Activated naive CD8-positive, alpha-beta T cell (primary cell): Measurements from ENCODE around the gene RAMP2.

ENCODE experiments used
- H3K27ac Mint-ChIP-seq: one replicate; pipeline ENCODE4 v1.8.0; 2021; ENCODE audit warnings: mixed read lengths
- H3K27me3 Mint-ChIP-seq: one replicate; pipeline ENCODE4 v1.8.0; 2021; ENCODE audit warnings: mixed read lengths
- H3K36me3 Mint-ChIP-seq: one replicate; pipeline ENCODE4 v1.8.0; 2021; ENCODE audit warnings: mixed read lengths
- H3K4me1 Mint-ChIP-seq: one replicate; pipeline ENCODE4 v1.8.0; 2021; ENCODE audit warnings: low read depth, mixed read lengths
- H3K4me3 Mint-ChIP-seq: one replicate; pipeline ENCODE4 v1.8.0; 2021; ENCODE audit warnings: mild to moderate bottlenecking, mixed read lengths
- H3K9me3 Mint-ChIP-seq: one replicate; pipeline ENCODE4 v1.8.0; 2021; ENCODE audit warnings: low read depth, mixed read lengths

The RAMP2 gene

GRCh38 chr17:42780851-42781638 lies 20.0 kb downstream of the RAMP2 start:
- H3K4me1 Mint-ChIP-seq, result peaks cover 30% of the 10 kb centered on the region
- no peak overlapping the region for H3K27ac Mint-ChIP-seq
- peak overlapping the region; percentile 46 for H3K4me3 Mint-ChIP-seq
- H3K9me3 Mint-ChIP-seq, result no peaks in the 10 kb centered on the region
- H3K36me3 Mint-ChIP-seq, result peaks cover 11% of the 10 kb centered on the region
- peaks cover 25% of the 10 kb centered on the region for H3K27me3 Mint-ChIP-seq

- H3K4me1 Mint-ChIP-seq, result peaks cover 30% of the 10 kb centered on the region
- H3K27me3 Mint-ChIP-seq, result peaks cover 26% of the 10 kb centered on the region
- H3K9me3 Mint-ChIP-seq, result no peaks in the 10 kb centered on the region
- H3K27ac Mint-ChIP-seq, result no peak overlapping the region
- H3K4me3 Mint-ChIP-seq, result no peak overlapping the region
- H3K36me3 Mint-ChIP-seq, result peaks cover 11% of the 10 kb centered on the region
These were observed 20.7 kb downstream of the RAMP2 start for GRCh38 chr17:42781639-42782165.

GRCh38 chr17:42782166-42783061 lies 21.4 kb downstream of the RAMP2 start:
- Mint-ChIP-seq H3K4me1 (peaks cover 30% of the 10 kb centered on the region), H3K36me3 (peaks cover 11% of the 10 kb centered on the region), H3K27ac (no peak overlapping the region), H3K27me3 (peaks cover 26% of the 10 kb centered on the region), H3K9me3 (no peaks in the 10 kb centered on the region), H3K4me3 (no peak overlapping the region)

- H3K27me3 Mint-ChIP-seq, result peaks cover 30% of the 10 kb centered on the region
- peaks cover 30% of the 10 kb centered on the region for H3K4me1 Mint-ChIP-seq
- H3K9me3 Mint-ChIP-seq, result no peaks in the 10 kb centered on the region
- peaks cover 6% of the 10 kb centered on the region for H3K36me3 Mint-ChIP-seq
- no peak overlapping the region for H3K27ac Mint-ChIP-seq
- peak overlapping the region; percentile 0 for H3K4me3 Mint-ChIP-seq
These were observed 22.2 kb downstream of the RAMP2 start for GRCh38 chr17:42783062-42783790.

- H3K27me3 Mint-ChIP-seq, result peaks cover 30% of the 10 kb centered on the region
- peaks cover 30% of the 10 kb centered on the region for H3K4me1 Mint-ChIP-seq
- no peak overlapping the region for H3K4me3 Mint-ChIP-seq
- H3K27ac Mint-ChIP-seq, result no peak overlapping the region
- H3K9me3 Mint-ChIP-seq, result no peaks in the 10 kb centered on the region
- H3K36me3 Mint-ChIP-seq, result peaks cover 2% of the 10 kb centered on the region
These were observed 22.7 kb downstream of the RAMP2 start for GRCh38 chr17:42783791-42784138.

GRCh38 chr17:42784409-42784808 lies 23.4 kb downstream of the RAMP2 start:
- peaks cover 30% of the 10 kb centered on the region for H3K27me3 Mint-ChIP-seq
- peaks cover 30% of the 10 kb centered on the region for H3K4me1 Mint-ChIP-seq
- H3K4me3 Mint-ChIP-seq, result peak overlapping the region; percentile 30
- H3K36me3 Mint-ChIP-seq, result peaks cover 2% of the 10 kb centered on the region
- no peaks in the 10 kb centered on the region for H3K9me3 Mint-ChIP-seq
- no peak overlapping the region for H3K27ac Mint-ChIP-seq

GRCh38 chr17:42784811-42785592 lies 24.0 kb downstream of the RAMP2 start:
- H3K9me3 Mint-ChIP-seq, result no peaks in the 10 kb centered on the region
- H3K4me3 Mint-ChIP-seq, result peak overlapping the region; percentile 30
- no peaks in the 10 kb centered on the region for H3K36me3 Mint-ChIP-seq
- peaks cover 30% of the 10 kb centered on the region for H3K4me1 Mint-ChIP-seq
- H3K27ac Mint-ChIP-seq, result no peak overlapping the region
- peaks cover 30% of the 10 kb centered on the region for H3K27me3 Mint-ChIP-seq

- Mint-ChIP-seq H3K4me3 (no peak overlapping the region), H3K4me1 (peaks cover 26% of the 10 kb centered on the region), H3K36me3 (no peaks in the 10 kb centered on the region), H3K27ac (no peak overlapping the region), H3K27me3 (peaks cover 25% of the 10 kb centered on the region), H3K9me3 (no peaks in the 10 kb centered on the region)
These were observed 26.2 kb downstream of the RAMP2 start for GRCh38 chr17:42787266-42787665.

GRCh38 chr17:42791948-42792347 lies 30.9 kb downstream of the RAMP2 start:
- H3K4me3 Mint-ChIP-seq, result no peak overlapping the region

GRCh38 chr17:42792545-42792944 lies 31.5 kb downstream of the RAMP2 start:
- H3K27me3 Mint-ChIP-seq, result peaks cover 5% of the 10 kb centered on the region
- H3K9me3 Mint-ChIP-seq, result no peaks in the 10 kb centered on the region
- peaks cover 10% of the 10 kb centered on the region for H3K4me1 Mint-ChIP-seq
- no peak overlapping the region for H3K27ac Mint-ChIP-seq
- H3K4me3 Mint-ChIP-seq, result no peak overlapping the region
- no peaks in the 10 kb centered on the region for H3K36me3 Mint-ChIP-seq

More at GRCh38 chr17:42791948-42792347, 30.9 kb downstream of the RAMP2 start:
- Mint-ChIP-seq H3K4me1 (peaks cover 5% of the 10 kb centered on the region), H3K9me3 (no peaks in the 10 kb centered on the region), H3K27ac (no peak overlapping the region), H3K36me3 (no peaks in the 10 kb centered on the region), H3K27me3 (peaks cover 5% of the 10 kb centered on the region)

- no peaks in the 10 kb centered on the region for H3K9me3 Mint-ChIP-seq
- peaks cover 18% of the 10 kb centered on the region for H3K4me1 Mint-ChIP-seq
- no peak overlapping the region for H3K27ac Mint-ChIP-seq
- no peak overlapping the region for H3K4me3 Mint-ChIP-seq
- no peaks in the 10 kb centered on the region for H3K36me3 Mint-ChIP-seq
- no peaks in the 10 kb centered on the region for H3K27me3 Mint-ChIP-seq
These were observed 34.0 kb downstream of the RAMP2 start for GRCh38 chr17:42795061-42795460.

GRCh38 chr17:42795465-42795864 lies 34.4 kb downstream of the RAMP2 start:
- H3K27ac Mint-ChIP-seq, result no peak overlapping the region
- peak overlapping the region; percentile 58 for H3K4me3 Mint-ChIP-seq
- H3K36me3 Mint-ChIP-seq, result no peaks in the 10 kb centered on the region
- H3K27me3 Mint-ChIP-seq, result no peaks in the 10 kb centered on the region
- no peaks in the 10 kb centered on the region for H3K9me3 Mint-ChIP-seq
- H3K4me1 Mint-ChIP-seq, result peaks cover 18% of the 10 kb centered on the region

GRCh38 chr17:42796066-42796758 lies 35.2 kb downstream of the RAMP2 start:
- no peak overlapping the region for H3K27ac Mint-ChIP-seq
- no peaks in the 10 kb centered on the region for H3K27me3 Mint-ChIP-seq
- H3K4me3 Mint-ChIP-seq, result peak overlapping the region; percentile 58
- no peaks in the 10 kb centered on the region for H3K36me3 Mint-ChIP-seq
- no peaks in the 10 kb centered on the region for H3K9me3 Mint-ChIP-seq
- H3K4me1 Mint-ChIP-seq, result peaks cover 18% of the 10 kb centered on the region
